HEK293 (cell line): Measurements from ENCODE around the gene NPHS2.

ENCODE experiments used
- BCL11A ChIP-seq: fragments of 450-650 bp; formaldehyde crosslinking; IDR thresholded peaks from 2 replicates; pipeline ENCODE4 v1.5.1; 2016; ENCODE audit warnings: low read depth, missing biosample characterization, missing genetic modification characterization
- BCL11B ChIP-seq: fragments of 450-650 bp; formaldehyde crosslinking; IDR thresholded peaks from 2 replicates; pipeline ENCODE4 v1.5.1; 2016; ENCODE audit warnings: low read depth, missing biosample characterization, missing genetic modification characterization
- FEZF1 ChIP-seq: fragments of 450-650 bp; formaldehyde crosslinking; IDR thresholded peaks from 2 replicates; pipeline ENCODE4 v1.5.1; 2016; ENCODE audit warnings: missing biosample characterization, missing genetic modification characterization
- HOXD13 ChIP-seq: sonication (generic); formaldehyde crosslinking; IDR thresholded peaks from 2 replicates; pipeline ENCODE4 v1.8.0; 2022; ENCODE audit warnings: missing genetic modification reagents, borderline replicate concordance
- SALL2 ChIP-seq: fragments of 450-650 bp; formaldehyde crosslinking; IDR thresholded peaks from 2 replicates; pipeline ENCODE4 v1.5.0; 2017; ENCODE audit warnings: missing biosample characterization, mild to moderate bottlenecking, missing genetic modification characterization, borderline replicate concordance
- SETDB1 ChIP-seq: IDR thresholded peaks from one replicate; pipeline ENCODE4 v1.6.1; 2017; ENCODE audit warnings: mild to moderate bottlenecking, low read length, moderate library complexity, mixed read lengths; ENCODE audit not compliant: insufficient read length
- SP2 ChIP-seq: fragments of 450-650 bp; formaldehyde crosslinking; IDR thresholded peaks from 2 replicates; pipeline ENCODE4 v1.5.1; 2016; ENCODE audit warnings: missing biosample characterization, missing genetic modification characterization
- SP3 ChIP-seq: fragments of 450-650 bp; formaldehyde crosslinking; IDR thresholded peaks from 2 replicates; pipeline ENCODE4 v1.5.1; 2016; ENCODE audit warnings: missing biosample characterization, missing genetic modification characterization
- SP7 ChIP-seq: fragments of 450-650 bp; formaldehyde crosslinking; IDR thresholded peaks from 2 replicates; pipeline ENCODE4 v1.5.1; 2016; ENCODE audit warnings: missing biosample characterization, missing genetic modification characterization
- ZBTB48 ChIP-seq: fragments of 450-650 bp; formaldehyde crosslinking; IDR thresholded peaks from 2 replicates; pipeline ENCODE4 v1.5.1; 2016; ENCODE audit warnings: missing biosample characterization, missing genetic modification characterization
- ZIC2 ChIP-seq: fragments of 450-650 bp; formaldehyde crosslinking; IDR thresholded peaks from 2 replicates; pipeline ENCODE4 v1.5.1; 2016; ENCODE audit warnings: missing biosample characterization, missing genetic modification characterization
- ZNF132 ChIP-seq: fragments of 450-650 bp; formaldehyde crosslinking; IDR thresholded peaks from 2 replicates; pipeline ENCODE4 v1.5.1; 2017; ENCODE audit warnings: missing biosample characterization, missing genetic modification characterization, borderline replicate concordance
- ZNF140 ChIP-seq: fragments of 450-650 bp; formaldehyde crosslinking; IDR thresholded peaks from 2 replicates; pipeline ENCODE4 v1.5.1; 2016; ENCODE audit warnings: missing biosample characterization, missing genetic modification characterization
- ZNF157 ChIP-seq: fragments of 450-650 bp; formaldehyde crosslinking; IDR thresholded peaks from 2 replicates; pipeline ENCODE4 v1.5.1; 2016; ENCODE audit warnings: missing biosample characterization, missing genetic modification characterization
- ZNF175 ChIP-seq: fragments of 450-650 bp; formaldehyde crosslinking; IDR thresholded peaks from 2 replicates; pipeline ENCODE4 v1.5.1; 2016; ENCODE audit warnings: missing biosample characterization, missing genetic modification characterization
- ZNF214 ChIP-seq: fragments of 450-650 bp; formaldehyde crosslinking; IDR thresholded peaks from 2 replicates; pipeline ENCODE4 v1.5.1; 2017; ENCODE audit warnings: missing biosample characterization, mild to moderate bottlenecking, missing genetic modification characterization, borderline replicate concordance
- ZNF404 ChIP-seq: fragments of 450-650 bp; formaldehyde crosslinking; IDR thresholded peaks from 2 replicates; pipeline ENCODE4 v1.5.1; 2017; ENCODE audit warnings: missing biosample characterization, missing genetic modification characterization
- ZNF473 ChIP-seq: fragments of 450-650 bp; formaldehyde crosslinking; IDR thresholded peaks from 2 replicates; pipeline ENCODE4 v1.5.1; 2017; ENCODE audit warnings: missing biosample characterization, missing genetic modification characterization
- ZNF514 ChIP-seq: fragments of 450-650 bp; formaldehyde crosslinking; IDR thresholded peaks from 2 replicates; pipeline ENCODE4 v1.5.1; 2016; ENCODE audit warnings: missing biosample characterization, missing genetic modification characterization
- ZNF529 ChIP-seq: fragments of 450-650 bp; formaldehyde crosslinking; IDR thresholded peaks from 2 replicates; pipeline ENCODE4 v1.5.1; 2017; ENCODE audit warnings: missing genetic modification characterization, missing biosample characterization; ENCODE audit not compliant: insufficient replicate concordance
- ZNF549 ChIP-seq: fragments of 450-650 bp; IDR thresholded peaks from 2 replicates; pipeline ENCODE4 v1.5.1; 2018; ENCODE audit warnings: missing biosample characterization, missing genetic modification characterization, mild to moderate bottlenecking, inconsistent platforms, moderate library complexity
- ZNF561 ChIP-seq: fragments of 450-650 bp; IDR thresholded peaks from 2 replicates; pipeline ENCODE4 v1.5.1; 2018; ENCODE audit warnings: missing biosample characterization, missing genetic modification characterization, borderline replicate concordance
- ZNF585B ChIP-seq: fragments of 450-650 bp; formaldehyde crosslinking; IDR thresholded peaks from 2 replicates; pipeline ENCODE4 v1.5.1; 2016; ENCODE audit warnings: missing biosample characterization, missing genetic modification characterization
- ZNF623 ChIP-seq: fragments of 450-650 bp; formaldehyde crosslinking; IDR thresholded peaks from 2 replicates; pipeline ENCODE4 v1.5.1; 2016; ENCODE audit warnings: missing biosample characterization, missing genetic modification characterization
- ZNF626 ChIP-seq: fragments of 450-650 bp; sonication (Bioruptor Pico); formaldehyde crosslinking; IDR thresholded peaks from 2 replicates; pipeline ENCODE4 v1.5.1; 2018; ENCODE audit warnings: missing biosample characterization, missing genetic modification characterization, inconsistent platforms
- ZNF654 ChIP-seq: fragments of 450-650 bp; formaldehyde crosslinking; IDR thresholded peaks from 2 replicates; pipeline ENCODE4 v1.5.1; 2016; ENCODE audit warnings: low read depth, missing biosample characterization, missing genetic modification characterization
- ZNF660 ChIP-seq: fragments of 450-650 bp; IDR thresholded peaks from 2 replicates; pipeline ENCODE4 v1.5.1; 2018; ENCODE audit warnings: missing biosample characterization, mild to moderate bottlenecking, missing genetic modification characterization
- ZNF664 ChIP-seq: fragments of 450-650 bp; formaldehyde crosslinking; IDR thresholded peaks from 2 replicates; pipeline ENCODE4 v1.5.1; 2016; ENCODE audit warnings: missing biosample characterization, missing genetic modification characterization
- ZNF837 ChIP-seq: fragments of 450-650 bp; formaldehyde crosslinking; IDR thresholded peaks from 2 replicates; pipeline ENCODE4 v1.5.1; 2016; ENCODE audit warnings: missing biosample characterization, missing genetic modification characterization
- ZNF843 ChIP-seq: fragments of 450-650 bp; formaldehyde crosslinking; IDR thresholded peaks from 2 replicates; pipeline ENCODE4 v1.5.1; 2016; ENCODE audit warnings: missing biosample characterization, missing genetic modification characterization
- ZSCAN16 ChIP-seq: fragments of 450-650 bp; formaldehyde crosslinking; IDR thresholded peaks from 2 replicates; pipeline ENCODE4 v1.5.1; 2016; ENCODE audit warnings: missing biosample characterization, missing genetic modification characterization
- ZSCAN30 ChIP-seq: fragments of 450-650 bp; IDR thresholded peaks from 2 replicates; pipeline ENCODE4 v1.5.1; 2018; ENCODE audit warnings: missing biosample characterization, mild to moderate bottlenecking, missing genetic modification characterization, moderate library complexity
- TF ChIP-seq, protein P1 (sequence below): fragments of 450-650 bp; formaldehyde crosslinking; conservative IDR thresholded peaks from 2 replicates; pipeline ENCODE4 v1.5.1; 2016; ENCODE audit warnings: low read depth, missing biosample characterization, missing genetic modification characterization
- TF ChIP-seq, protein P2 (sequence below): fragments of 450-650 bp; formaldehyde crosslinking; IDR thresholded peaks from 2 replicates; pipeline ENCODE4 v1.5.1; 2016; ENCODE audit warnings: missing biosample characterization, missing genetic modification characterization
- TF ChIP-seq, protein P3 (sequence below): fragments of 450-650 bp; formaldehyde crosslinking; IDR thresholded peaks from 2 replicates; pipeline ENCODE4 v1.5.1; 2017; ENCODE audit warnings: missing biosample characterization, mild to moderate bottlenecking, missing genetic modification characterization, moderate library complexity

NPHS2 gene

DNA sequence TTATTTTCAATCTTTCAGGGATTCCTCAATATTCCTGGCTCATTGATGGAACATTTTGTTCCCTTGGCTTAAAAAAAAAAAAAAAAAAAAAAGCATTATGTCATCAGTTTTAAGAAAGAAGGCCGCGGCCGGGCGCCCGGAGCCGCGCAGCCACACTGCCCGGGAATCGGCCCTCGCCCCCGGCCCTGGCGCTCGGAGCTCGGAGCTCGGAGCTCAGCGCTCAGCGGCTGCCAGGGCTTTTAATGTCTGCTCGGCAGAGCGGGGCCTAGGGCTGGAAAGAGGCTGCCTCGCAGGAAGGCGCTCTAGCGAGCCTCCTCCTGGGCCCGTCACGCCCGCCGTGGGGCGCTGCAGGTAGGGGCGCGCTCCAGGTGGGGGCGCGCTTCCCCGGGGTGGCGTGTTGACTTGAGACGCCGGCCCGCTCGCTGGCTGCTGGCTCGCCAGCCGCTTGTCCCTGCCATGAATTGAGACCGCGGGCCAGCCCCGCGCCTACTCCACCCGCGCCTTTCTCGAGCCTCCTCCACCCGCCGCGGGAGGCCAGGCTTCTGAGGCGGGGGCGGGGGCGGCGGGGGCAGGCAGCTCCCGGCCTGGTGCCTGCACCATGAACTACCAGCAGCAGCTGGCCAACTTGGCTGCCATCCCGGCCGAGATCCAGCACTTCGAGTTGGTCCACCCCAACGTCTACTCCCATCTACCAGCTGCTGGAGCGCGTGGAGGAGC is 10.5 kb upstream of the NPHS2 start (continued):
- TF ChIP-seq ZNF157 (tag by site-specific recombination): no peak
- no peak for TF ChIP-seq ZNF837
- TF ChIP-seq ZSCAN30: peak; percentile 91
- TF ChIP-seq ZNF585B (tag by site-specific recombination): no peak
- TF ChIP-seq ZNF529 (tag by site-specific recombination): no peak
- TF ChIP-seq ZNF623: no peak
- no peak for TF ChIP-seq ZNF654 (tag by site-specific recombination)
- TF ChIP-seq SP7 (tag by site-specific recombination): 0 out of 2 replicates have a peak, but pooled peaks have one; percentile 34
- TF ChIP-seq ZNF214 (tag by site-specific recombination): no peak
- no peak for TF ChIP-seq ZNF549 (tag by site-specific recombination)
- no peak for TF ChIP-seq BCL11B (tag by site-specific recombination)
- no peak for TF ChIP-seq HOXD13 (CRISPR knock-in tag)
- TF ChIP-seq ZNF473 (tag by site-specific recombination): no peak
- TF ChIP-seq SETDB1: no peak
- no peak for TF ChIP-seq ZNF132
- no peak for TF ChIP-seq SALL2 (tag by site-specific recombination)
- TF ChIP-seq ZNF660 (tag by site-specific recombination): peak; percentile 92
- TF ChIP-seq ZSCAN16 (tag by site-specific recombination): no peak
- TF ChIP-seq ZBTB48 (tag by site-specific recombination): 0 out of 2 replicates have a peak, but pooled peaks have one; percentile 18
- peak; percentile 47; the same call in 1 of the 2 replicates for TF ChIP-seq ZNF561 (tag by site-specific recombination)
- TF ChIP-seq ZNF404 (tag by site-specific recombination): no peak
- TF ChIP-seq ZIC2 (tag by site-specific recombination): peak; percentile 83
- TF ChIP-seq ZNF175 (tag by site-specific recombination): no peak
- TF ChIP-seq ZNF140 (tag by site-specific recombination): no peak
- TF ChIP-seq ZNF664: no peak
- no peak for TF ChIP-seq ZNF843 (tag by site-specific recombination)
- no peak for TF ChIP-seq FEZF1 (tag by site-specific recombination)
- TF ChIP-seq, protein P1, sequence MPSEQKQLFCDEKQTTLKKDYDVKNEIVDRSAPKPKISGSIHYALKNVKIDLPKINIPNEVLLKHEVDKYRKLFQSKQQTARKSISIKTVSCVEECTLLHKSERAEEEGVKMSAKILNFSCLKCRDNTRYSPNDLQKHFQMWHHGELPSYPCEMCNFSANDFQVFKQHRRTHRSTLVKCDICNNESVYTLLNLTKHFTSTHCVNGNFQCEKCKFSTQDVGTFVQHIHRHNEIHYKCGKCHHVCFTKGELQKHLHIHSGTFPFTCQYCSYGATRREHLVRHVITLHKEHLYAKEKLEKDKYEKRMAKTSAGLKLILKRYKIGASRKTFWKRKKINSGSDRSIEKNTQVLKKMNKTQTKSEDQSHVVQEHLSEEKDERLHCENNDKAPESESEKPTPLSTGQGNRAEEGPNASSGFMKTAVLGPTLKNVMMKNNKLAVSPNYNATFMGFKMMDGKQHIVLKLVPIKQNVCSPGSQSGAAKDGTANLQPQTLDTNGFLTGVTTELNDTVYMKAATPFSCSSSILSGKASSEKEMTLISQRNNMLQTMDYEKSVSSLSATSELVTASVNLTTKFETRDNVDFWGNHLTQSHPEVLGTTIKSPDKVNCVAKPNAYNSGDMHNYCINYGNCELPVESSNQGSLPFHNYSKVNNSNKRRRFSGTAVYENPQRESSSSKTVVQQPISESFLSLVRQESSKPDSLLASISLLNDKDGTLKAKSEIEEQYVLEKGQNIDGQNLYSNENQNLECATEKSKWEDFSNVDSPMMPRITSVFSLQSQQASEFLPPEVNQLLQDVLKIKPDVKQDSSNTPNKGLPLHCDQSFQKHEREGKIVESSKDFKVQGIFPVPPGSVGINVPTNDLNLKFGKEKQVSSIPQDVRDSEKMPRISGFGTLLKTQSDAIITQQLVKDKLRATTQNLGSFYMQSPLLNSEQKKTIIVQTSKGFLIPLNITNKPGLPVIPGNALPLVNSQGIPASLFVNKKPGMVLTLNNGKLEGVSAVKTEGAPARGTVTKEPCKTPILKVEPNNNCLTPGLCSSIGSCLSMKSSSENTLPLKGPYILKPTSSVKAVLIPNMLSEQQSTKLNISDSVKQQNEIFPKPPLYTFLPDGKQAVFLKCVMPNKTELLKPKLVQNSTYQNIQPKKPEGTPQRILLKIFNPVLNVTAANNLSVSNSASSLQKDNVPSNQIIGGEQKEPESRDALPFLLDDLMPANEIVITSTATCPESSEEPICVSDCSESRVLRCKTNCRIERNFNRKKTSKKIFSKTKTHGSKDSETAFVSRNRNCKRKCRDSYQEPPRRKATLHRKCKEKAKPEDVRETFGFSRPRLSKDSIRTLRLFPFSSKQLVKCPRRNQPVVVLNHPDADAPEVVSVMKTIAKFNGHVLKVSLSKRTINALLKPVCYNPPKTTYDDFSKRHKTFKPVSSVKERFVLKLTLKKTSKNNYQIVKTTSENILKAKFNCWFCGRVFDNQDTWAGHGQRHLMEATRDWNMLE (tag by site-specific recombination): no peak
- no peak for TF ChIP-seq BCL11A (tag by site-specific recombination)
- TF ChIP-seq, protein P2, sequence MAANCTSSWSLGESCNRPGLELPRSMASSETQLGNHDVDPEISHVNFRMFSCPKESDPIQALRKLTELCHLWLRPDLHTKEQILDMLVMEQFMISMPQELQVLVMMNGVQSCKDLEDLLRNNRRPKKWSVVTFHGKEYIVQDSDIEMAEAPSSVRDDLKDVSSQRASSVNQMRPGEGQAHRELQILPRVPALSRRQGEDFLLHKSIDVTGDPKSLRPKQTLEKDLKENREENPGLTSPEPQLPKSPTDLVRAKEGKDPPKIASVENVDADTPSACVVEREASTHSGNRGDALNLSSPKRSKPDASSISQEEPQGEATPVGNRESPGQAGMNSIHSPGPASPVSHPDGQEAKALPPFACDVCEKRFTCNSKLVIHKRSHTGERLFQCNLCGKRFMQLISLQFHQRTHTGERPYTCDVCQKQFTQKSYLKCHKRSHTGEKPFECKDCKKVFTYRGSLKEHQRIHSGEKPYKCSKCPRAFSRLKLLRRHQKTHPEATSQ (tag by site-specific recombination): 0 out of 2 replicates have a peak, but pooled peaks have one; percentile 25
- TF ChIP-seq SP2 (tag by site-specific recombination): no peak
- TF ChIP-seq SP3 (tag by site-specific recombination): no peak
- no peak for TF ChIP-seq ZNF626 (tag by site-specific recombination)
- TF ChIP-seq ZNF514 (tag by site-specific recombination): no peak
- TF ChIP-seq, protein P3, sequence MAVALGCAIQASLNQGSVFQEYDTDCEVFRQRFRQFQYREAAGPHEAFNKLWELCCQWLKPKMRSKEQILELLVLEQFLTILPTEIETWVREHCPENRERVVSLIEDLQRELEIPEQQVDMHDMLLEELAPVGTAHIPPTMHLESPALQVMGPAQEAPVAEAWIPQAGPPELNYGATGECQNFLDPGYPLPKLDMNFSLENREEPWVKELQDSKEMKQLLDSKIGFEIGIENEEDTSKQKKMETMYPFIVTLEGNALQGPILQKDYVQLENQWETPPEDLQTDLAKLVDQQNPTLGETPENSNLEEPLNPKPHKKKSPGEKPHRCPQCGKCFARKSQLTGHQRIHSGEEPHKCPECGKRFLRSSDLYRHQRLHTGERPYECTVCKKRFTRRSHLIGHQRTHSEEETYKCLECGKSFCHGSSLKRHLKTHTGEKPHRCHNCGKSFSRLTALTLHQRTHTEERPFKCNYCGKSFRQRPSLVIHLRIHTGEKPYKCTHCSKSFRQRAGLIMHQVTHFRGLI (tag by site-specific recombination): peak; percentile 52
